ENCODE results near the gene MATCAP1.
A peak's percentile ranks its signal among the peaks of the same experiment; 100 is the strongest.

The MATCAP1 gene

GRCh38 chr16:67155295-67156142 lies 28.2 kb downstream of the MATCAP1 start:
- peak; percentile 85 for DNase-seq

GRCh38 chr16:67154578-67155294 lies 29.0 kb downstream of the MATCAP1 start:
- DNase-seq, result no peak

GRCh38 chr16:67151431-67152097 lies 32.2 kb downstream of the MATCAP1 start:
- DNase-seq, result no peak

- peak; percentile 69 for DNase-seq
Observed at GRCh38 chr16:67150833-67151396, 32.8 kb downstream of the MATCAP1 start, which contains the start of gene B3GNT9. B3GNT9 (minus strand) TSS chr16:67150998; CDS start chr16:67150485, 513 bp downstream.

- DNase-seq, result peak; percentile 67
Observed at GRCh38 chr16:67150047-67150832, 33.5 kb downstream of the MATCAP1 start.

- DNase-seq, result no peak
Observed at GRCh38 chr16:67149276-67150046, 34.3 kb downstream of the MATCAP1 start.

GRCh38 chr16:67148656-67149275 lies 35.0 kb downstream of the MATCAP1 start:
- DNase-seq, result no peak

- DNase-seq, result no peak
Observed at GRCh38 chr16:67148221-67148620, 35.5 kb downstream of the MATCAP1 start.

- no peak for DNase-seq
Observed at GRCh38 chr16:67147437-67148140, 36.2 kb downstream of the MATCAP1 start.

- DNase-seq, result no peak
Observed at GRCh38 chr16:67146523-67147357, 37.0 kb downstream of the MATCAP1 start.

- DNase-seq, result no peak
Observed at GRCh38 chr16:67145746-67146145, 38.0 kb downstream of the MATCAP1 start.

GRCh38 chr16:67144943-67145342 lies 38.8 kb downstream of the MATCAP1 start:
- no peak for DNase-seq

- no peak for DNase-seq
Observed at GRCh38 chr16:67142342-67142741, 41.4 kb downstream of the MATCAP1 start.

- DNase-seq, result no peak
Observed at GRCh38 chr16:67141391-67141790, 42.4 kb downstream of the MATCAP1 start.

- no peak for DNase-seq
Observed at GRCh38 chr16:67137605-67138004, 46.2 kb downstream of the MATCAP1 start.

- no peak for DNase-seq
Observed at GRCh38 chr16:67129422-67129821, 54.3 kb downstream of the MATCAP1 start.

- DNase-seq, result no peak
Observed at GRCh38 chr16:67128887-67129286, 54.9 kb downstream of the MATCAP1 start.

GRCh38 chr16:67128417-67128816 lies 55.3 kb downstream of the MATCAP1 start:
- no peak for DNase-seq

Data from stimulated activated CD4-positive, alpha-beta T cell treated with anti-CD3 and anti-CD28 coated beads, Interleukin-15, amount 100 ng/mL, for 24 hours (primary cell).